T-helper 9 cell (primary cell): Measurements from ENCODE around the gene FAM240B.

Experiments
- DNase-seq: peaks from one replicate; pipeline ENCODE4 v3.0.0-alpha.2; 2020

Gene FAM240B

GRCh38 chr9:38668791-38669466 is 51.0 kb downstream of the FAM240B start:
- no peak for DNase-seq

DNA sequence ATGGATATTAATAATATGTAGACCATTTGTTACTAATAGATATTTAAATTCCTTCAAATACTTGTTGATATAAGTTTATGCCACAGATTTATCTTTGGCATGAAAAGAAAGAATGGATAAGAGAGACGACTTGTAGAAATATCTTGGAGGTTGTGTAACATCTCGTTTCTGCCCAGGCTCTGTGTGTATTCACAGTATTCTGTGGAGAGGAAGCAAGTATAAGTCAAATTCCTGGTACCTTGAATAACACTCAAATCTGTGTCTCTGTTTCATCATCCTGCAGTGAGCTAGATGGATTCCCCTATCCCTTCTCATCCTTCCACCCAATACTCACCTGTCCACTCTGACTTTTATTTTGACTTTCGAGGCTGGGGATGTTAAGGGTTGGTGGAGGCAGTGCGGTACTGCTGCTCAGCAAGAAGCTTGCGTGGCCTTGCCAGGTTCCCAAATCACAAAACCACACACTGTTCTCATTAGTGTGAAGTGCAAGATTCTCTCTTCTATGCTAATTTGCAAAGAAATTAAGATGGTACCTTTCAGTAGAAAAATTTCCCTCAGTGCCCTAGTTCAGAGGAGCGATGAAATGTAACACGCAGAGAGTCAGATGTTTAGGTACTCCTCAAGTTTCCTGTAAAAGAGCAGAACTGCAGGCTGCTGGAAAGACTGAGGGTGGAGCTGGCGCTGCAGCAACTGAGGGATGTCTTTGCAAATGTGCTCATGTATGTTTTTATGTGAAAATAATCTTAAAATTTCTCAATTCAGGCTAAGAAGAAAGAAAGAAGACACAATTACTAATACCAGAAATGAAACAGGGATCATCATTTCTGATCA is 57.0 kb downstream of the FAM240B start:
- DNase-seq: no peak

- DNase-seq: no peak
Observed at GRCh38 chr9:38659538-38659937, 60.4 kb downstream of the FAM240B start.

DNA sequence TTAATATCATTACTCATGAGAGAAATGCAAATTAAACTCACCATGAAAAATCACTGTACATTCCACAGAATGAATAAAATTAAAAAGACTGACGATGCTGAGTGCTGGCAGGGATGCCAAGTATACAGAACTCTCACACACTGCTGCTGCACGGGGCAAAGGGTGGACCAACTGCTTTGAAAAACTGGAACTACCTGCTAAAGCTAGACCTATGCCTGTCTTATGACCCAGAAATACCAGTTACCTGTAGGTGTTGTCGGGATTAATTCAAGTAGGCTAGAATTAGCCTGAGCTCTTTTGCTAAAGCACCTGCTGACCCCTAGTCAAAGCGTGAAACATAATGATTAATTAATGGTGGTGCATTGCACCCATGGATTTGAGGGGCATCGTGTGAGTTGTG is 63.0 kb downstream of the FAM240B start:
- no peak for DNase-seq

GRCh38 chr9:38652486-38652885 is 67.4 kb downstream of the FAM240B start:
- no peak for DNase-seq

- no peak for DNase-seq
Observed at GRCh38 chr9:38652044-38652443, 67.9 kb downstream of the FAM240B start.

DNA sequence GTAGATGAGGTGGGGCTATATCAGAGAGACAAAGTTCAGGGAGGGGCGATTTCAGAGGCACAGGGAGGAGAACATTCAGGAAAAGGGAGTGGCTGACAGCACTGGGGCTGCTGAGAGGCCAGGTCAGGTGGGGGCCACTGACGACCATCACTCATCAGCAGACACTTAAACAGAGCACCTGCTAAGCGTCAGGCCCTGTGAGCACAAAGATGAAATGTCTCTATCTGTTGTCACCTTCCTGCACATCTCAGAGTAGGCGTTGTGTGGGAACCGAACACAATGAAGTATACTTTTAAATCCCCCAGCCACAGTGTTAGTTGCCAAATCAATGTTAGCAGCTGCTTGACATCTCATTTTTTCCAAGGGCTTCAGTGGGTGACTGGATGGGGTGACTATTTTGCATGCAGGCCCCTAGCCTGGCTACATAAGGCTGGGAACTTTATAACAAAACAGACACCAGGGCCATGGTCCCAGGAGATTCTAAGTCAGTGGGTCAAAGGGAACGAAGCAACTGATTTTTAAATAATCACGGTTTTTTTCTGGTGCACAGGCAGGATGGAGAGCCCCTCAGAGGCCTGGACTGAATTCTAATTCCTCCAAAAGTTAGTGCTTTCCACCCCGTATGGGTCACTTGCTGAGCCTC is 68.4 kb downstream of the FAM240B start:
- DNase-seq: no peak

- no peak for DNase-seq
Observed at GRCh38 chr9:38650564-38650963, 69.4 kb downstream of the FAM240B start.

GRCh38 chr9:38649731-38650363 is 70.1 kb downstream of the FAM240B start:
- no peak for DNase-seq

DNA sequence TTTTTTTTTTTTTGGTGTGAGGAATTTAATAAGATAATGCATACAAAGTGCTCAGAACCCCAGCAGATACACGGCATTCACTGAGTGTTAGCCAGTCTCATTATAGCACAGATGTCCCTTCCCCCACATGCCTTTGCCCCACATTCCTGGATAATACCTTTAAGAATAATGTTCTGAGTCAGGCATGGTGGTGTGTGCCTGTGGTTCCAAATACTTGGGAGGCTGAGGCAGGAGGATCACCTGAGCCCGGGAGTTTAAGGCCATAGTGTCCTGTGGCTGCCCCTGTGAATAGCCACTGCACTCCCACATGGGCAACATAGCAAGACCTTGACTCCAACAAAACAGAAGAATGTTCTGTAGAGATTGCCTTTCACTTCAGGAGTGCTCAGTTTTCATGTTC is 75.3 kb downstream of the FAM240B start:
- DNase-seq: no peak
